Lung (tissue), 12 donors: ENCODE data around the gene FGGY. TPM values are rescaled to one million over a fixed set of nuclear protein-coding genes. Genes with fewer than 3 reads are reported as not detected.

ENCODE experiments used
- ATAC-seq: fragments of 200-7000 bp; cut with Tn5 transposase; one replicate; pipeline ENCODE4 v1.9.1; 2020; ENCODE audit warnings: moderate number of reproducible peaks; ENCODE audit not compliant: insufficient read depth, low FRiP score
- DNase-seq, 3 donors: peaks; one replicate each; pipeline ENCODE4 v3.0.0-alpha.2; 2013 to 2017
- H3K27ac ChIP-seq, 2 donors: one replicate each; pipeline ENCODE4 v1.5.1; 2013; ENCODE audit warnings: mild to moderate bottlenecking in 2 of 2, moderate library complexity in 2 of 2, control low read depth in 1 of 2, inconsistent platforms in 1 of 2, low read depth in 1 of 2, low read length in 1 of 2
- H3K27me3 ChIP-seq, 3 donors: one replicate each; pipeline ENCODE4 v1.5.1; 2013; ENCODE audit warnings: low read length in 2 of 3; ENCODE audit not compliant: control insufficient read depth in 3 of 3, insufficient read depth in 3 of 3
- H3K36me3 ChIP-seq, 4 donors: one replicate each; pipeline ENCODE4 v1.5.1; 2013; ENCODE audit warnings: low read length in 4 of 4, mild to moderate bottlenecking in 1 of 4, moderate library complexity in 1 of 4; ENCODE audit not compliant: control insufficient read depth in 4 of 4, insufficient read depth in 4 of 4
- H3K4me1 ChIP-seq, 5 donors: one replicate each; pipeline ENCODE4 v1.5.1; 2013; ENCODE audit warnings: low read length in 5 of 5, mild to moderate bottlenecking in 2 of 5, moderate library complexity in 1 of 5; ENCODE audit not compliant: control insufficient read depth in 5 of 5, insufficient read depth in 5 of 5
- H3K4me3 ChIP-seq: one replicate; pipeline ENCODE4 v1.5.1; 2013; ENCODE audit warnings: mild to moderate bottlenecking, control low read depth, moderate library complexity
- H3K9ac ChIP-seq, 2 donors: one replicate each; pipeline ENCODE4 v1.5.1; 2013; ENCODE audit warnings: low read length in 2 of 2, control low read depth in 1 of 2; ENCODE audit not compliant: insufficient read depth in 1 of 2
- H3K9me3 ChIP-seq, 4 donors: one replicate each; pipeline ENCODE4 v1.5.1; 2013; ENCODE audit warnings: low read length in 3 of 4, mild to moderate bottlenecking in 1 of 4, moderate library complexity in 1 of 4; ENCODE audit not compliant: control insufficient read depth in 4 of 4, insufficient read depth in 3 of 4
- CTCF ChIP-seq: IDR thresholded peaks from 2 replicates; pipeline ENCODE4 v1.5.1; 2012; ENCODE audit warnings: mild to moderate bottlenecking; ENCODE audit errors: control extremely low read depth, extremely low read depth
- WGBS, 2 donors: extraction: QIAGEN DNeasy Blood & Tissue Kit; methylation state at CpG; one replicate each; pipeline ENCODE4 v1.1.7; 2013; 5-methylcytosine and 5-hydroxymethylcytosine counted together
- polyA plus RNA-seq, 2 donors: library from polyadenylated mRNA; stranded (reverse); fragments of 200-250 nt; gene quantifications; one replicate each; pipeline ENCODE4 v1.2.1, GENCODE V29; 2013
- total RNA-seq, 2 donors: library from RNA; depleted of rRNA in 1 of 2; stranded (reverse); fragments of >200 nt in 1 of 2; gene quantifications; one replicate each; pipeline ENCODE4 v1.2.1, GENCODE V29; 2014 to 2021
- donor health status: control.
- donor health status: control.
- donor health status: Bipolar disorder and iron deficiency.
- donor health status: healthy.
- donor health status: DM: yes; HTN: yes; CAD: no.

Gene FGGY
- total and polyA plus RNA-seq, 4 donors, result 16.1 to 42.3 (median 18.3) TPM

- no peak for TF ChIP-seq CTCF
- H3K27me3 ChIP-seq, result no peaks in the 10 kb centered on the region
- no peak for ATAC-seq
- no peaks in the 10 kb centered on the region for H3K36me3 ChIP-seq
- H3K27ac ChIP-seq, result no peak overlapping the region
- 97% methylated on average over 6 of the region's 6 CpGs for WGBS, 2 donors
- no peak overlapping the region for H3K9ac ChIP-seq
- peaks cover 0 to under 1% (median 0%) of the 10 kb centered on the region in 4 donors for H3K9me3 ChIP-seq
- DNase-seq, result no peak
- peaks cover under 1 to 23% (median 11%) of the 10 kb centered on the region in 5 donors for H3K4me1 ChIP-seq
- no peak overlapping the region for H3K4me3 ChIP-seq
Measured at GRCh38 chr1:59444520-59444919, 147.6 kb downstream of the FGGY start.

- H3K4me1 ChIP-seq, result peaks cover 0 to 21% (median 9%) of the 10 kb centered on the region in 5 donors
- no peaks in the 10 kb centered on the region for H3K36me3 ChIP-seq
- H3K9ac ChIP-seq, result no peak overlapping the region
- WGBS, 2 donors, result 56 to 73% methylated on average over 1 of the region's 1 CpG
- H3K27me3 ChIP-seq, result no peaks in the 10 kb centered on the region
- TF ChIP-seq CTCF, result no peak
- DNase-seq (no peak), ATAC-seq (peak; percentile 68)
- H3K27ac ChIP-seq, result peak overlapping the region in 1 of 2 donors; percentile 75
- H3K4me3 ChIP-seq, result no peak overlapping the region
- H3K9me3 ChIP-seq, result peaks cover 0 to 2% (median 0%) of the 10 kb centered on the region in 4 donors
Measured at GRCh38 chr1:59445040-59445439, 148.1 kb downstream of the FGGY start.

- Histone ChIP-seq H3K4me3 (no peak overlapping the region), H3K27me3 (no peaks in the 10 kb centered on the region), H3K36me3 (no peaks in the 10 kb centered on the region), H3K9me3 (peaks cover 0 to 2% (median 0%) of the 10 kb centered on the region in 4 donors), H3K27ac (peak overlapping the region; percentile 36 to 75), H3K4me1 (peaks cover 0 to 21% (median 9%) of the 10 kb centered on the region in 5 donors), H3K9ac (no peak overlapping the region)
- WGBS, 2 donors, result 83 to 85% methylated on average over 9 of the region's 9 CpGs
- no peak for TF ChIP-seq CTCF
- ATAC-seq (no peak), DNase-seq (peak in 1 of 3 donors; percentile 19)
Measured at GRCh38 chr1:59446257-59446901, 149.5 kb downstream of the FGGY start.
